HCT116 (cell line): ENCODE measurements around the gene RAB33B. TPM values are rescaled to one million over a fixed set of nuclear protein-coding genes. Genes with fewer than 3 reads are reported as not detected.

Experiments used
- ATAC-seq: fragments of 200-7000 bp; cut with Tn5 transposase; 2 replicates; pipeline ENCODE4 v1.9.1; 2020; ENCODE audit warnings: mild to moderate bottlenecking, moderate library complexity
- BruUV-seq: library from RNA; stranded (reverse); fragments of 400-500 nt; replicated peaks from 2 replicates; lab custom pipeline; 2021; lab: Mats Ljungman, UMichigan
- CTCF ChIA-PET: fragments of 300-600 bp; sonication (Branson Sonifier 250); formaldehyde crosslinking; loops from one replicate; lab custom pipeline; 2021; ENCODE audit warnings: antibody characterized with exemption; lab: Charles Lee
- POLR2A ChIA-PET: fragments of 300-600, 350-600 bp; sonication (Branson Sonifier 250); formaldehyde crosslinking; loops from one replicate; lab custom pipeline; 2021; ENCODE audit warnings: antibody characterized with exemption; lab: Charles Lee
- RAD21 ChIA-PET, 2 experiments: fragments of 300-600 bp; sonication (Branson Sonifier 250); formaldehyde crosslinking; loops; one replicate each; lab custom pipeline; 2023; ENCODE audit warnings: low total read pairs in 2 of 2; ENCODE audit not compliant: uncharacterized antibody in 2 of 2, unreplicated experiment in 2 of 2, low non-redundant PET in 1 of 2; lab: Charles Lee
- DNase-seq: peaks from one replicate; pipeline ENCODE4 v3.0.0-alpha.2; 2010; ENCODE audit warnings: low read depth, low spot score
- H2AFZ ChIP-seq: fragments of 200-600 bp; shearing (Covaris generic), sonication (generic); 2 replicates; pipeline ENCODE4 v1.6.1; 2017; ENCODE audit warnings: low read depth, mixed run types, mixed read lengths, antibody characterized with exemption, low read length; ENCODE audit not compliant: poor library complexity, severe bottlenecking
- H3K27ac ChIP-seq: 2 replicates; pipeline ENCODE4 v1.5.1; 2012; ENCODE audit warnings: low read depth, low read length
- H3K27me3 ChIP-seq: fragments of 200-600 bp; sonication (generic); 2 replicates; pipeline ENCODE4 v1.6.1; 2016; ENCODE audit warnings: mixed run types, low read length, mixed read lengths; ENCODE audit not compliant: insufficient read depth
- H3K36me3 ChIP-seq, 2 experiments: fragments of 200-500 bp in 1 of 2; fragments of 200-600 bp in 1 of 2; sonication (Bioruptor generic) in 1 of 2; sonication (generic) in 1 of 2; 2 replicates each; pipeline versions ENCODE4 v1.5.1 to v1.6.1; 2014 to 2016; ENCODE audit warnings: low read length in 2 of 2, inconsistent platforms in 1 of 2, mixed read lengths in 1 of 2, mixed run types in 1 of 2; ENCODE audit not compliant: insufficient read depth in 2 of 2, control insufficient read depth in 1 of 2
- H3K4me1 ChIP-seq, 2 experiments: fragments of 200-600 bp in 1 of 2; sonication (generic) in 1 of 2; 2 replicates each; pipeline versions ENCODE4 v1.5.1 to v1.6.1; 2012 to 2017; ENCODE audit warnings: low read length in 2 of 2, inconsistent platforms in 1 of 2, mild to moderate bottlenecking in 1 of 2, mixed read lengths in 1 of 2, mixed run types in 1 of 2, moderate library complexity in 1 of 2; ENCODE audit not compliant: insufficient read depth in 2 of 2, control insufficient read depth in 1 of 2
- H3K4me2 ChIP-seq: fragments of 200-600 bp; sonication (generic); 2 replicates; pipeline ENCODE4 v1.6.1; 2017; ENCODE audit warnings: mixed run types, low read length, mixed read lengths
- H3K4me3 ChIP-seq, 2 experiments: fragments of 200-600 bp in 1 of 2; sonication (generic) in 1 of 2; replicated peaks in 1 of 2; 2 replicates each; pipeline ENCODE4 v1.5.1; 2011 to 2016; ENCODE audit warnings: low read length in 2 of 2, control low read depth in 1 of 2, low read depth in 1 of 2, mild to moderate bottlenecking in 1 of 2, mixed read lengths in 1 of 2, mixed run types in 1 of 2
- H3K79me2 ChIP-seq: fragments of 200-600 bp; sonication (generic); 2 replicates; pipeline ENCODE4 v1.6.1; 2017; ENCODE audit warnings: mild to moderate bottlenecking, mixed run types, low read length, moderate library complexity, mixed read lengths; ENCODE audit not compliant: insufficient read depth
- H3K9ac ChIP-seq: fragments of 200-600 bp; sonication (generic); 2 replicates; pipeline ENCODE4 v1.6.1; 2016; ENCODE audit warnings: low read length, mixed read lengths
- H3K9me2 ChIP-seq: fragments of 200-600 bp; sonication (generic), shearing (Covaris generic); 2 replicates; pipeline ENCODE4 v1.6.1; 2017; ENCODE audit warnings: mixed run types, mild to moderate bottlenecking, moderate library complexity; ENCODE audit not compliant: insufficient read depth
- H3K9me3 ChIP-seq, 2 experiments: fragments of 200-500 bp in 1 of 2; fragments of 200-600 bp in 1 of 2; sonication (Bioruptor generic) in 1 of 2; sonication (generic) in 1 of 2; 2 replicates each; pipeline ENCODE4 v1.6.1; 2014 to 2017; ENCODE audit warnings: low read length in 2 of 2, mixed read lengths in 2 of 2, inconsistent platforms in 1 of 2, low read depth in 1 of 2, mild to moderate bottlenecking in 1 of 2, mixed run types in 1 of 2, moderate library complexity in 1 of 2; ENCODE audit not compliant: control insufficient read depth in 1 of 2, insufficient read depth in 1 of 2
- H4K20me1 ChIP-seq: fragments of 200-600 bp; sonication (generic), shearing (Covaris generic); 2 replicates; pipeline ENCODE4 v1.6.1; 2017; ENCODE audit warnings: mixed run types, mild to moderate bottlenecking, moderate library complexity; ENCODE audit not compliant: insufficient read depth
- CEBPB ChIP-seq: IDR thresholded peaks from 2 replicates; pipeline ENCODE4 v1.6.1; 2012; ENCODE audit warnings: low read depth
- EGR1 ChIP-seq: IDR thresholded peaks from 2 replicates; pipeline ENCODE4 v1.6.1; 2012; ENCODE audit warnings: low read depth
- ELF1 ChIP-seq: IDR thresholded peaks from 2 replicates; pipeline ENCODE4 v1.6.1; 2012; ENCODE audit warnings: low read depth, borderline replicate concordance
- EZH2phosphoT487 ChIP-seq: fragments of 200-600 bp; IDR thresholded peaks from 2 replicates; pipeline ENCODE4 v1.6.1; 2018; ENCODE audit warnings: antibody characterized with exemption, borderline replicate concordance
- FOSL1 ChIP-seq: IDR thresholded peaks from 2 replicates; pipeline ENCODE4 v1.6.1; 2012; ENCODE audit warnings: low read depth
- JUND ChIP-seq: IDR thresholded peaks from 2 replicates; pipeline ENCODE4 v1.6.1; 2012
- POLR2AphosphoS5 ChIP-seq: IDR thresholded peaks from 2 replicates; pipeline ENCODE4 v1.6.1; 2011; ENCODE audit warnings: mild to moderate bottlenecking, low read depth, low read length, moderate library complexity
- RAD21 ChIP-seq: IDR thresholded peaks from 2 replicates; pipeline ENCODE4 v1.6.1; 2012; ENCODE audit warnings: low read depth, mild to moderate bottlenecking
- SIN3A ChIP-seq: IDR thresholded peaks from 2 replicates; pipeline ENCODE4 v1.6.1; 2012; ENCODE audit warnings: low read depth
- TCF7L2 ChIP-seq: IDR thresholded peaks from 2 replicates; pipeline ENCODE4 v1.7.0; 2011; ENCODE audit warnings: borderline replicate concordance, inconsistent platforms; ENCODE audit not compliant: insufficient read depth, insufficient read length; ENCODE audit errors: extremely low read depth
- YY1 ChIP-seq: IDR thresholded peaks from 2 replicates; pipeline ENCODE4 v1.6.1; 2011; ENCODE audit warnings: low read length, low read depth, moderate library complexity, mild to moderate bottlenecking; ENCODE audit not compliant: insufficient replicate concordance; ENCODE audit errors: extremely low read depth
- ZNF274 ChIP-seq: fragments of 200-500 bp; sonication (Bioruptor generic); IDR thresholded peaks from 2 replicates; pipeline ENCODE4 v1.6.1; 2014; ENCODE audit warnings: mild to moderate bottlenecking, low read depth, low read length, inconsistent platforms
- intact Hi-C: fragments of 100-400 bp; cut with micrococcal nuclease; formaldehyde crosslinking; loops from 2 replicates; pipeline ENCODE4 v1.10.0; 2022
- total RNA-seq: library from RNA; stranded (reverse); gene quantifications from one replicate; pipeline ENCODE4 v1.2.1, GENCODE V29; 2021; ENCODE audit not compliant: unreplicated experiment
- TF ChIP-seq, protein P1 (sequence below), 3 experiments: fragments of 200-600 bp in 1 of 3; sonication (generic) in 1 of 3; IDR thresholded peaks in 2 of 3; conservative IDR thresholded peaks in 1 of 3; 2 replicates each; pipeline ENCODE4 v1.5.1; 2012 to 2017; ENCODE audit warnings: low read depth in 2 of 3, low read length in 2 of 3, antibody characterized with exemption in 1 of 3, borderline replicate concordance in 1 of 3, control low read depth in 1 of 3, mild to moderate bottlenecking in 1 of 3, mixed read lengths in 1 of 3, mixed run types in 1 of 3, moderate library complexity in 1 of 3; ENCODE audit not compliant: insufficient read depth in 1 of 3
- TF ChIP-seq, protein P2 (sequence below): IDR thresholded peaks from 2 replicates; pipeline ENCODE4 v1.6.1; 2011; ENCODE audit warnings: mild to moderate bottlenecking, low read length, moderate library complexity; ENCODE audit not compliant: insufficient replicate concordance; ENCODE audit errors: extremely low read depth

The RAB33B gene
- total RNA-seq, 1 experiment from 2014 or later, result 5.4 TPM

DNA sequence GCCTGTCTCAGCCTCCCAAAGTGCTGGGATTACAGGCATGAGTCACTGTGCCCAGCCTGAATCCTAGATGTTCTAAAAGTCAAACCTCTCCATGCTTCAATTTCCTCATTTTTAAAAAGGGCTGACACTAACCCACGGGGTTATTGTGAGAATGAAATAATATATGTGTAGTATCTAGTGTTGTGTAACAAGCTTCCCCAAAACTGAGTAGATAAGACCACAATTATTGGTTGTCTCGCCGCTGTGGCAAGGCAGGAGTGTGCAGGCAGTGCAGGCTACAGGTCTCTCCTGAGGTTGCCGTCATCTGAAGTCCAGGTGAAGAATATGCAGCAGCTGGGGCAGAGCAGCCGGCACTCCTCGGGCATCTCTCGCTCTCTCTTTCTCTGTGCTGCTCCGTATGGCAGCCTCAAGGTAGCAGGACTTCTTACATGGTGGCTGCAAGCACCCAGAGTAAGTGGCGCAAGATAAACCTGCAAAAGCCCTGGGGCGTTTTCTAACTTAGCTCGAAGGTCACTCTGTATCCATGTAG lies 30.9 kb downstream of the RAB33B start:
- DNase-seq (no peak), ATAC-seq (no peak)
- Histone ChIP-seq H3K4me3 (no peak overlapping the region), H3K27me3 (no peaks in the 10 kb centered on the region), H3K27ac (no peak overlapping the region), H2AFZ (no peak overlapping the region), H3K4me1 (no peaks in the 10 kb centered on the region), H3K9me2 (no peaks in the 10 kb centered on the region), H3K36me3 (no peaks in the 10 kb centered on the region), H3K79me2 (no peaks in the 10 kb centered on the region), H4K20me1 (no peaks in the 10 kb centered on the region), H3K9ac (no peak overlapping the region), H3K4me2 (no peak overlapping the region), H3K9me3 (no peaks in the 10 kb centered on the region)
- intact Hi-C loops, result no loop called here
- TF ChIP-seq POLR2AphosphoS5 (no peak), TCF7L2 (no peak), RAD21 (no peak), JUND (no peak), SIN3A (no peak), ZNF274 (no peak), EGR1 (no peak), EZH2phosphoT487 (no peak), ELF1 (no peak), YY1 (no peak), FOSL1 (no peak), CEBPB (no peak)
- TF ChIP-seq, protein P1, sequence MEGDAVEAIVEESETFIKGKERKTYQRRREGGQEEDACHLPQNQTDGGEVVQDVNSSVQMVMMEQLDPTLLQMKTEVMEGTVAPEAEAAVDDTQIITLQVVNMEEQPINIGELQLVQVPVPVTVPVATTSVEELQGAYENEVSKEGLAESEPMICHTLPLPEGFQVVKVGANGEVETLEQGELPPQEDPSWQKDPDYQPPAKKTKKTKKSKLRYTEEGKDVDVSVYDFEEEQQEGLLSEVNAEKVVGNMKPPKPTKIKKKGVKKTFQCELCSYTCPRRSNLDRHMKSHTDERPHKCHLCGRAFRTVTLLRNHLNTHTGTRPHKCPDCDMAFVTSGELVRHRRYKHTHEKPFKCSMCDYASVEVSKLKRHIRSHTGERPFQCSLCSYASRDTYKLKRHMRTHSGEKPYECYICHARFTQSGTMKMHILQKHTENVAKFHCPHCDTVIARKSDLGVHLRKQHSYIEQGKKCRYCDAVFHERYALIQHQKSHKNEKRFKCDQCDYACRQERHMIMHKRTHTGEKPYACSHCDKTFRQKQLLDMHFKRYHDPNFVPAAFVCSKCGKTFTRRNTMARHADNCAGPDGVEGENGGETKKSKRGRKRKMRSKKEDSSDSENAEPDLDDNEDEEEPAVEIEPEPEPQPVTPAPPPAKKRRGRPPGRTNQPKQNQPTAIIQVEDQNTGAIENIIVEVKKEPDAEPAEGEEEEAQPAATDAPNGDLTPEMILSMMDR (IDR thresholded peaks at IDR 0.05 in 2 of 3, conservative IDR thresholded peaks at IDR 0.05 in 1 of 3; ENCODE audit: borderline replicate concordance in 1 of 3, insufficient read depth in 1 of 3, low read depth in 2 of 3, low read length in 2 of 3), result no peak
- TF ChIP-seq, protein P2, sequence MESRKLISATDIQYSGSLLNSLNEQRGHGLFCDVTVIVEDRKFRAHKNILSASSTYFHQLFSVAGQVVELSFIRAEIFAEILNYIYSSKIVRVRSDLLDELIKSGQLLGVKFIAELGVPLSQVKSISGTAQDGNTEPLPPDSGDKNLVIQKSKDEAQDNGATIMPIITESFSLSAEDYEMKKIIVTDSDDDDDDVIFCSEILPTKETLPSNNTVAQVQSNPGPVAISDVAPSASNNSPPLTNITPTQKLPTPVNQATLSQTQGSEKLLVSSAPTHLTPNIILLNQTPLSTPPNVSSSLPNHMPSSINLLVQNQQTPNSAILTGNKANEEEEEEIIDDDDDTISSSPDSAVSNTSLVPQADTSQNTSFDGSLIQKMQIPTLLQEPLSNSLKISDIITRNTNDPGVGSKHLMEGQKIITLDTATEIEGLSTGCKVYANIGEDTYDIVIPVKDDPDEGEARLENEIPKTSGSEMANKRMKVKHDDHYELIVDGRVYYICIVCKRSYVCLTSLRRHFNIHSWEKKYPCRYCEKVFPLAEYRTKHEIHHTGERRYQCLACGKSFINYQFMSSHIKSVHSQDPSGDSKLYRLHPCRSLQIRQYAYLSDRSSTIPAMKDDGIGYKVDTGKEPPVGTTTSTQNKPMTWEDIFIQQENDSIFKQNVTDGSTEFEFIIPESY, result no peak
- POLR2A ChIA-PET, result no interaction called here
- no TSS peak for BruUV-seq
- CTCF ChIA-PET, result no interaction called here
- RAD21 ChIA-PET, result interaction anchor here in 1 of 2 experiments (0.6 kb wide), 1 partner anchor 22 kb away, joined by 3 read pairs; no protein-coding TSS in a partner anchor
